K562 (cell line): ENCODE data around the gene APOBEC3C. TPM values are rescaled to one million over a fixed set of nuclear protein-coding genes. Genes with fewer than 3 reads are reported as not detected.

Experiments used
- GABPA ChIP-seq: fragments of 200-800 bp; sonication (Bioruptor generic); conservative IDR thresholded peaks from 2 replicates; pipeline ENCODE4 v1.6.1; 2016; ENCODE audit warnings: low read depth, missing genetic modification characterization, missing compliant biosample characterization
- KDM5B ChIP-seq: fragments of 200-600 bp; sonication (generic); IDR thresholded peaks from 2 replicates; pipeline ENCODE4 v1.6.1; 2012; ENCODE audit warnings: low read depth, mild to moderate bottlenecking, moderate library complexity, low read length, control low read depth, inconsistent platforms; ENCODE audit not compliant: insufficient replicate concordance
- MEF2A ChIP-seq: IDR thresholded peaks from 2 replicates; pipeline ENCODE4 v1.6.1; 2011; ENCODE audit warnings: low read depth, mild to moderate bottlenecking, low read length, moderate library complexity; ENCODE audit not compliant: control insufficient read depth
- POLR2AphosphoS2 ChIP-seq: IDR thresholded peaks from 2 replicates; pipeline ENCODE4 v1.6.1; 2012; ENCODE audit warnings: low read length, improper control_type of control experiment
- POLR3A ChIP-seq: IDR thresholded peaks from 2 replicates; pipeline ENCODE4 v1.6.1; 2011; ENCODE audit warnings: borderline replicate concordance, mild to moderate bottlenecking, moderate library complexity; ENCODE audit not compliant: insufficient read length, insufficient read depth; ENCODE audit errors: extremely low read depth
- TAL1 ChIP-seq: fragments of 450-650 bp; IDR thresholded peaks from 2 replicates; pipeline ENCODE4 v1.6.1; 2016; ENCODE audit warnings: mild to moderate bottlenecking
- TARDBP ChIP-seq: fragments of 450-650 bp; IDR thresholded peaks from 2 replicates; pipeline ENCODE4 v1.6.1; 2016
- ZKSCAN8 ChIP-seq: fragments of 200-800 bp; sonication (Bioruptor generic); IDR thresholded peaks from 2 replicates; pipeline ENCODE4 v1.6.1; 2016; ENCODE audit warnings: missing genetic modification characterization, missing compliant biosample characterization
- ZNF146 ChIP-seq: IDR thresholded peaks from one replicate; pipeline ENCODE4 v1.6.1; 2018; ENCODE audit warnings: missing compliant biosample characterization; ENCODE audit not compliant: unreplicated experiment
- ZNF197 ChIP-seq: fragments of 200-800 bp; sonication (Bioruptor generic); IDR thresholded peaks from 2 replicates; pipeline ENCODE4 v1.6.1; 2016; ENCODE audit warnings: low read depth, missing genetic modification characterization, missing compliant biosample characterization
- polyA plus RNA-seq, 8 experiments: library from polyadenylated mRNA; depleted of rRNA in 4 of 8; stranded (reverse) in 5 of 8; unstranded in 3 of 8; fragments of >200 nt; fragmentation: Nextera tagmentation in 2 of 8; fragmentation: Illumina TruSeq in 1 of 8; extraction: Ambion mirVana in 2 of 8; extraction: Trizol in 1 of 8; gene quantifications; 2 replicates each; pipeline versions ENCODE4 v1.2.1 to v1.2.3, GENCODE V29; 2011 to 2014; ENCODE audit warnings: inconsistent platforms in 1 of 8, missing spikeins in 1 of 8
- total RNA-seq, 7 experiments: library from RNA; depleted of rRNA in 6 of 7; stranded (reverse); fragments of >200 nt in 6 of 7; fragmentation: Illumina TruSeq in 2 of 7; extraction: Trizol in 2 of 7; gene quantifications; 2 replicates each; pipeline versions ENCODE4 v1.2.1 to v1.2.3, GENCODE V29; 2011 to 2021; ENCODE audit warnings: low replicate concordance in 1 of 7
- TF ChIP-seq, protein P1 (sequence below): fragments of 250-450 bp; sonication (Bioruptor Pico); IDR thresholded peaks from 2 replicates; pipeline ENCODE4 v1.4.0; 2020
- TF ChIP-seq, protein P2 (sequence below): sonication (generic); formaldehyde crosslinking; IDR thresholded peaks from 2 replicates; pipeline ENCODE4 v1.8.1; 2023; ENCODE audit warnings: mild to moderate bottlenecking, missing genetic modification reagents
- TF ChIP-seq, protein P3 (sequence below): fragments of 250-450 bp; sonication (Bioruptor Pico); IDR thresholded peaks from 2 replicates; pipeline ENCODE4 v1.8.0; 2021; ENCODE audit warnings: borderline replicate concordance, mild to moderate bottlenecking, moderate library complexity; ENCODE audit not compliant: poor library complexity, severe bottlenecking
- TF ChIP-seq, protein P4 (sequence below): fragments of 450-650 bp; formaldehyde crosslinking; IDR thresholded peaks from 2 replicates; pipeline ENCODE4 v1.4.0; 2020; ENCODE audit warnings: mild to moderate bottlenecking
- TF ChIP-seq, protein P5 (sequence below): fragments of 250-450 bp; sonication (Bioruptor Pico); IDR thresholded peaks from 2 replicates; pipeline ENCODE4 v1.8.0; 2022; ENCODE audit warnings: inconsistent platforms, mild to moderate bottlenecking, moderate library complexity, borderline replicate concordance
- TF ChIP-seq, protein P6 (sequence below): fragments of 150-350 bp; IDR thresholded peaks from 2 replicates; pipeline ENCODE4 v1.6.1; 2014; ENCODE audit warnings: low read depth, mild to moderate bottlenecking, low read length, borderline replicate concordance

The APOBEC3C gene
- total and polyA plus RNA-seq, 9 of the 15 experiments (the other 6 are each of a cell fraction or from before 2014, with no cell fraction given), result 12.4 to 285 (median 55.5) TPM

DNA sequence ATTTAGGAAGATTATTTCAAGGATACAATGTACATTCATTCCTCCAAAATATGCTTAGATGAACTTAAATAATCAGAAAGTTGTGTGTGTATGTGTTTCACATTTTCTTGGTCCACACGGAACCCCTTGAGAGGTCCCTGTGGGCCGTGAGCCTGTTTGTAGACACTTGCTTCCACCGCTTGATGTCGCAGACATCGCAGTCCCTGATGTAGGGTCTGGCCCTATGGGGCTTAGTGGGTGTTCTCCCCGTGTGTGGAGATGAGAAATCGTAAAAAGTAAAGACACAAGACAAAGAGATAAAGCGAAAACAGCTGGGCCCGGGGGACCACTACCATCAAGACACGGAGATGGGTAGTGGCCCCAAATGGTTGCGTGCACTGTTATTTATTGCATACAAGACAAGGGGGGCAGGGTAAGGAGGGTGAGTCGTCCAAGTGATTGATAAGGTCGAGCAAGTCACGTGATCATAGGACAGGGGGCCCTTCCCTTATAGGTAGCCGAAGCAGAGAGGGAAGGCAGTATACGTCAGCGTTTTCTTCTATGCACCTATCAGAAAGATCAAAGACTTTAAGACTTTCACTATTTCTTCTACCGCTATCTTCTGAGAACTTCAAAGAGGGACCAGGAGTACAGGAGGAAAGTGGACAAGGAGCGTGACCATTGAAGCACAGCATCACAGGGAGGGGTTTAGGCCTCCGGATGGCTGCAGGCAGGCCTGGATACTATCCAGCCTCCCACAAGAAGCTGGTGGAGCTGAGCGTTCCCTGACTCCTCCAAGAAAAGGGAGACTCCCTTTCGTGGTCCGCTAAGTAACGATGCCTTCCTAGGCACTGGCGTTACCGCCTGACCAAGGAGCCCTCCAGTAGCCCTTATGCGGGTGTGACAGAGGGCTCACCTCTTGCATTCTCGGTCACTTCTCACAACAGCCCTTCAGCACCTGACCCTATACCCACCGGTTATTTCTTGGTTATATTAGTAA is 1.2 kb upstream of the APOBEC3C start (continued):
- TF ChIP-seq, protein P1, sequence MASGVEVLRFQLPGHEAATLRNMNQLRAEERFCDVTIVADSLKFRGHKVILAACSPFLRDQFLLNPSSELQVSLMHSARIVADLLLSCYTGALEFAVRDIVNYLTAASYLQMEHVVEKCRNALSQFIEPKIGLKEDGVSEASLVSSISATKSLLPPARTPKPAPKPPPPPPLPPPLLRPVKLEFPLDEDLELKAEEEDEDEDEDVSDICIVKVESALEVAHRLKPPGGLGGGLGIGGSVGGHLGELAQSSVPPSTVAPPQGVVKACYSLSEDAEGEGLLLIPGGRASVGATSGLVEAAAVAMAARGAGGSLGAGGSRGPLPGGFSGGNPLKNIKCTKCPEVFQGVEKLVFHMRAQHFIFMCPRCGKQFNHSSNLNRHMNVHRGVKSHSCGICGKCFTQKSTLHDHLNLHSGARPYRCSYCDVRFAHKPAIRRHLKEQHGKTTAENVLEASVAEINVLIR (CRISPR knock-in tag), result no peak
- TF ChIP-seq TAL1 (no peak), TARDBP (no peak), ZNF146 (CRISPR knock-in tag) (no peak), ZNF197 (CRISPR knock-in tag) (no peak), KDM5B (no peak), MEF2A (no peak), POLR2AphosphoS2 (no peak), POLR3A (no peak), GABPA (tag) (no peak), ZKSCAN8 (CRISPR knock-in tag) (no peak)
- TF ChIP-seq, protein P2, sequence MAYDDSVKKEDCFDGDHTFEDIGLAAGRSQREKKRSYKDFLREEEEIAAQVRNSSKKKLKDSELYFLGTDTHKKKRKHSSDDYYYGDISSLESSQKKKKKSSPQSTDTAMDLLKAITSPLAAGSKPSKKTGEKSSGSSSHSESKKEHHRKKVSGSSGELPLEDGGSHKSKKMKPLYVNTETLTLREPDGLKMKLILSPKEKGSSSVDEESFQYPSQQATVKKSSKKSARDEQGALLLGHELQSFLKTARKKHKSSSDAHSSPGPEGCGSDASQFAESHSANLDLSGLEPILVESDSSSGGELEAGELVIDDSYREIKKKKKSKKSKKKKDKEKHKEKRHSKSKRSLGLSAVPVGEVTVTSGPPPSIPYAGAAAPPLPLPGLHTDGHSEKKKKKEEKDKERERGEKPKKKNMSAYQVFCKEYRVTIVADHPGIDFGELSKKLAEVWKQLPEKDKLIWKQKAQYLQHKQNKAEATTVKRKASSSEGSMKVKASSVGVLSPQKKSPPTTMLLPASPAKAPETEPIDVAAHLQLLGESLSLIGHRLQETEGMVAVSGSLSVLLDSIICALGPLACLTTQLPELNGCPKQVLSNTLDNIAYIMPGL, result no peak
- TF ChIP-seq, protein P3, sequence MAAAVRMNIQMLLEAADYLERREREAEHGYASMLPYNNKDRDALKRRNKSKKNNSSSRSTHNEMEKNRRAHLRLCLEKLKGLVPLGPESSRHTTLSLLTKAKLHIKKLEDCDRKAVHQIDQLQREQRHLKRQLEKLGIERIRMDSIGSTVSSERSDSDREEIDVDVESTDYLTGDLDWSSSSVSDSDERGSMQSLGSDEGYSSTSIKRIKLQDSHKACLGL (CRISPR knock-in tag), result no peak
- TF ChIP-seq, protein P4, sequence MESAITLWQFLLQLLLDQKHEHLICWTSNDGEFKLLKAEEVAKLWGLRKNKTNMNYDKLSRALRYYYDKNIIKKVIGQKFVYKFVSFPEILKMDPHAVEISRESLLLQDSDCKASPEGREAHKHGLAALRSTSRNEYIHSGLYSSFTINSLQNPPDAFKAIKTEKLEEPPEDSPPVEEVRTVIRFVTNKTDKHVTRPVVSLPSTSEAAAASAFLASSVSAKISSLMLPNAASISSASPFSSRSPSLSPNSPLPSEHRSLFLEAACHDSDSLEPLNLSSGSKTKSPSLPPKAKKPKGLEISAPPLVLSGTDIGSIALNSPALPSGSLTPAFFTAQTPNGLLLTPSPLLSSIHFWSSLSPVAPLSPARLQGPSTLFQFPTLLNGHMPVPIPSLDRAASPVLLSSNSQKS, result no peak
- TF ChIP-seq, protein P5, sequence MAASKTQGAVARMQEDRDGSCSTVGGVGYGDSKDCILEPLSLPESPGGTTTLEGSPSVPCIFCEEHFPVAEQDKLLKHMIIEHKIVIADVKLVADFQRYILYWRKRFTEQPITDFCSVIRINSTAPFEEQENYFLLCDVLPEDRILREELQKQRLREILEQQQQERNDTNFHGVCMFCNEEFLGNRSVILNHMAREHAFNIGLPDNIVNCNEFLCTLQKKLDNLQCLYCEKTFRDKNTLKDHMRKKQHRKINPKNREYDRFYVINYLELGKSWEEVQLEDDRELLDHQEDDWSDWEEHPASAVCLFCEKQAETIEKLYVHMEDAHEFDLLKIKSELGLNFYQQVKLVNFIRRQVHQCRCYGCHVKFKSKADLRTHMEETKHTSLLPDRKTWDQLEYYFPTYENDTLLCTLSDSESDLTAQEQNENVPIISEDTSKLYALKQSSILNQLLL, result no peak
- TF ChIP-seq, protein P6, sequence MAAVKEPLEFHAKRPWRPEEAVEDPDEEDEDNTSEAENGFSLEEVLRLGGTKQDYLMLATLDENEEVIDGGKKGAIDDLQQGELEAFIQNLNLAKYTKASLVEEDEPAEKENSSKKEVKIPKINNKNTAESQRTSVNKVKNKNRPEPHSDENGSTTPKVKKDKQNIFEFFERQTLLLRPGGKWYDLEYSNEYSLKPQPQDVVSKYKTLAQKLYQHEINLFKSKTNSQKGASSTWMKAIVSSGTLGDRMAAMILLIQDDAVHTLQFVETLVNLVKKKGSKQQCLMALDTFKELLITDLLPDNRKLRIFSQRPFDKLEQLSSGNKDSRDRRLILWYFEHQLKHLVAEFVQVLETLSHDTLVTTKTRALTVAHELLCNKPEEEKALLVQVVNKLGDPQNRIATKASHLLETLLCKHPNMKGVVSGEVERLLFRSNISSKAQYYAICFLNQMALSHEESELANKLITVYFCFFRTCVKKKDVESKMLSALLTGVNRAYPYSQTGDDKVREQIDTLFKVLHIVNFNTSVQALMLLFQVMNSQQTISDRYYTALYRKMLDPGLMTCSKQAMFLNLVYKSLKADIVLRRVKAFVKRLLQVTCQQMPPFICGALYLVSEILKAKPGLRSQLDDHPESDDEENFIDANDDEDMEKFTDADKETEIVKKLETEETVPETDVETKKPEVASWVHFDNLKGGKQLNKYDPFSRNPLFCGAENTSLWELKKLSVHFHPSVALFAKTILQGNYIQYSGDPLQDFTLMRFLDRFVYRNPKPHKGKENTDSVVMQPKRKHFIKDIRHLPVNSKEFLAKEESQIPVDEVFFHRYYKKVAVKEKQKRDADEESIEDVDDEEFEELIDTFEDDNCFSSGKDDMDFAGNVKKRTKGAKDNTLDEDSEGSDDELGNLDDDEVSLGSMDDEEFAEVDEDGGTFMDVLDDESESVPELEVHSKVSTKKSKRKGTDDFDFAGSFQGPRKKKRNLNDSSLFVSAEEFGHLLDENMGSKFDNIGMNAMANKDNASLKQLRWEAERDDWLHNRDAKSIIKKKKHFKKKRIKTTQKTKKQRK, result no peak
